ENCODE measurements around the gene LINC00237.

The LINC00237 gene

DNA sequence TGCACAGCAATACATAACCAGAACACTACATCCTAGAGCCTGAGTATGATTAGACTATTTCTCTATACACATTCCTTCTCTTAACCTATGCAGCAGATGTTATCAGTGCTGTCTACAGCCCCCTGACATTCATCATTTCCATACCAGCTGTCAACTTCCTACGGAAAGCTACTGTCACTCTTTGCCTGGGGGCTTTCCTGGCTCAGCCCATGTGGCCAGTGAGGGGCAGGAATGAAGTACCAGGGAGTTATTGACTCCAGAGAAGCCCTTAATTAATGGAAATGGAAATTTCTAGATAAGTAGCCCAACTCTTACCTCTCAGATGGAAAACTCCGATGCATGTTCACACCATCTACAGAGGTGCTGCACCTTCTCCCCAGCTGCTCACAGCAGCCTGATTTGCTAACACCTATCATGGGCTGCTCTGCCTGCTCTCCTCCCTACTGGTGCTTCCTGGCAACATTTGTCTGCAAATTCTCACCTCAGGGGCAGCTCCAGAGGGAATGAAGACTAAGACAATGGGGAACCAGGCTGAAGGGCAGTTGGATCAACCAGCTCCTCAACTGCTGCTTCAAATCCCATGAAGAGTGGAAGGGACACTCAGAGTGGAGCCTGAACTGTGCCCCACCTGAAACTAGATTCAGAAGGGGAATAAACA lies 59.6 kb downstream of the LINC00237 start:
- DNase-seq = no peak

Measured in fibroblast of skin of abdomen (primary cell).